Epithelial cell of esophagus (primary cell): ENCODE measurements around the gene TEX2.

Experiments
- DNase-seq: peaks from one replicate; pipeline ENCODE4 v3.0.0; 2010; ENCODE audit warnings: low read depth
- H3K4me3 ChIP-seq: 2 replicates; pipeline ENCODE4 v1.5.1; 2011; ENCODE audit warnings: mild to moderate bottlenecking, low read length, control low read depth
- TF ChIP-seq, protein P1 (sequence below): IDR thresholded peaks from 2 replicates; pipeline ENCODE4 v1.5.1; 2011; ENCODE audit warnings: low read depth, mild to moderate bottlenecking, low read length, control low read depth, inconsistent platforms; ENCODE audit not compliant: insufficient read depth; ENCODE audit errors: missing control alignments

Gene TEX2

DNA sequence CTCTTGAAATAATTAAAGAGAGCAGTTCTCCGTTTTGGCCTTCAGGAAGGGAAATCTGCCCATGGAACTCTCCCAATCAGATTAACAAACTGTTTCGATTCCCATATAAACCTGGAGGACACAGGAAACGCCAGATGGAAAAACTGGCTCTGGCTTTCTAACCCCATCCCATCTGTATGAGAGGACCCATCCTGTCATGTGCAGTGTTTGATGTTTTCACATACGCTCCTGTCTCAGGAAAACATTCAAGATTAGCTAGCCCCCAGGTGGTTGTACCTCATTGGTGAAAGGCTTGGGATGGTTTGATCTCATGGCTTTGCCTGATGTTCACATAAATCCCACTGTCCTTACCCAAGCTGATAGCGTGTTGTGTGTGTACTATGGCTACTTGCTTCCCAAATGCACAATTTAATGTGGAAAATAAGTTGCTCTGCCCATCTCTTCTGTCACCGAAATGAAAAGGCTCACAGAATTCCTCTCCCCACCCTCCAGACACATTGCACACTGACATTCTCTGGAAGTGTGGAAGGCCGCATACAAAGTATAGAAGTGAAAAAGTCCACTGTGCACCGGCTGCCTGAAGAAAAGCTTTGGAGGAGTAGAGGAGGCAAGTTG lies 114.9 kb downstream of the TEX2 start:
- H3K4me3 ChIP-seq, result no peak overlapping the region
- TF ChIP-seq, protein P1, sequence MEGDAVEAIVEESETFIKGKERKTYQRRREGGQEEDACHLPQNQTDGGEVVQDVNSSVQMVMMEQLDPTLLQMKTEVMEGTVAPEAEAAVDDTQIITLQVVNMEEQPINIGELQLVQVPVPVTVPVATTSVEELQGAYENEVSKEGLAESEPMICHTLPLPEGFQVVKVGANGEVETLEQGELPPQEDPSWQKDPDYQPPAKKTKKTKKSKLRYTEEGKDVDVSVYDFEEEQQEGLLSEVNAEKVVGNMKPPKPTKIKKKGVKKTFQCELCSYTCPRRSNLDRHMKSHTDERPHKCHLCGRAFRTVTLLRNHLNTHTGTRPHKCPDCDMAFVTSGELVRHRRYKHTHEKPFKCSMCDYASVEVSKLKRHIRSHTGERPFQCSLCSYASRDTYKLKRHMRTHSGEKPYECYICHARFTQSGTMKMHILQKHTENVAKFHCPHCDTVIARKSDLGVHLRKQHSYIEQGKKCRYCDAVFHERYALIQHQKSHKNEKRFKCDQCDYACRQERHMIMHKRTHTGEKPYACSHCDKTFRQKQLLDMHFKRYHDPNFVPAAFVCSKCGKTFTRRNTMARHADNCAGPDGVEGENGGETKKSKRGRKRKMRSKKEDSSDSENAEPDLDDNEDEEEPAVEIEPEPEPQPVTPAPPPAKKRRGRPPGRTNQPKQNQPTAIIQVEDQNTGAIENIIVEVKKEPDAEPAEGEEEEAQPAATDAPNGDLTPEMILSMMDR, result no peak
- no peak for DNase-seq

GRCh38 chr17:64147110-64148016 lies 115.7 kb downstream of the TEX2 start:
- no peak for DNase-seq
- H3K4me3 ChIP-seq, result peak overlapping the region; percentile 81
- TF ChIP-seq, protein P1, result no peak

GRCh38 chr17:64146418-64147109 lies 116.5 kb downstream of the TEX2 start:
- peak; percentile 92 for DNase-seq
- peak overlapping the region; percentile 81 for H3K4me3 ChIP-seq
- TF ChIP-seq, protein P1, result no peak

- TF ChIP-seq, protein P1, result peak; percentile 25
- peak overlapping the region; percentile 81 for H3K4me3 ChIP-seq
- DNase-seq, result peak; percentile 100
Observed at GRCh38 chr17:64145751-64146417, 117.2 kb downstream of the TEX2 start.

DNA sequence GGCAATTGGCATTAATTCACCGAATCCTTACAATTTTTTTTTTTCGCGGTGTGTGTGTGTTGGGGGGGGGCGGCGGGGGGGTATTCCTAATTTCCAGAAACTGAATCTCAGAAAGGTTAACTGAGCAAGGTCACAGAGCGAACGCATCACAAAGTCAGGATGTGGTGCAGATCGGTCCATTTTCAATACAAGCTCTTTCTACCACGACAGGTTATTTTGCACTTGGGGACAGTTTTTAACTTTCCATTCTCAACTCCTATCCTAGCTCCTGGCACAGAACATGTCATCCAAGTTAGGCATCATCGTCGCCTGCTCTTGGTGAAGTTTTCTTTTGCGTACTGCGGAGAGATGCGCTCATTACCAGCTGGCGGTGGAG lies 117.7 kb downstream of the TEX2 start:
- H3K4me3 ChIP-seq, result peak overlapping the region; percentile 81
- no peak for DNase-seq

GRCh38 chr17:64139542-64139941 lies 123.5 kb downstream of the TEX2 start:
- H3K4me3 ChIP-seq, result no peak overlapping the region
- DNase-seq, result no peak
- TF ChIP-seq, protein P1, result no peak

More for the DNA sequence above, 117.7 kb downstream of the TEX2 start:
- TF ChIP-seq, protein P1, result no peak
